Measurements from ENCODE around the gene CMIP.

DNA sequence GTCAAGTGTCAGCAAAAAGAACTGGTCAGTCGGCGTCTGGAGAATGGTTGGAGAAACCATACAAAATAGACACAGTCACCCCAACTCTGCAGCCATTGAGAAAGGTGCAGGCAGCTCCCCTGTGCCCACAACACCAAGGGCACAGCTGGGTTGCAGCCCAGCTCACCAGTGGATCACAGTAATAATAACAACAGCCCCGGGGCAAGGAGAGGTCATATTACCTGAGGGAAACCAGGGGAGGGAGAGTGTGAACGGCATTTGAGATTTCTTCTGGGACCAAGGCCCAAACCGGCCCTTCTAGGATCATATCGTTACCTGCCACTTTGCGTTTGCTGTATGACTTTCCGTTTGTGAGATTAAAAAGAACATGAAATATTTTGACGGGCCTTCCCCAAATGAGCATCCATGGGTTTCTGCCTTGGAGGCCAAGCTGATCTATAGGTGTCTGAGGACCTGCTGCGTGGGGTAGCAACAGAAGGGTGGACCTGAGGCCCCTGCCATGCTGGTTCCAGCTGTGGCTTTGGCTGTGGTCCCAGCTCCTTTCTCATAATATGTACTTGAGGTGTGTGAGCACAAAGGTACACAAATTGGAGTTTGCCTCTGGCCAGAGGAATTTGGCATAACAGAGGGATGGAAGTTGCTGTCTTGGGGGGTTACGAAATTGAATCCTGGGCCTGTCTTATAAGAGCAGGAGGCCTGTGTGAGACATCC, 154.6 kb downstream of the CMIP start:
- TF ChIP-seq CTCF (IDR thresholded peaks at IDR 0.05) (no peak), POLR2A (IDR thresholded peaks at IDR 0.05; ENCODE audit: low read depth) (no peak), POLR2AphosphoS5 (IDR thresholded peaks at IDR 0.05) (no peak)

Data from esophagus muscularis mucosa (tissue), 3 donors.